ENCODE data around the gene REXO1. TPM values are rescaled to one million over a fixed set of nuclear protein-coding genes. Genes with fewer than 3 reads are reported as not detected.

Gene REXO1
- polyA plus RNA-seq, 2 of the 4 experiments (the other 2 are of a cell fraction), result 5.6 to 13.8 TPM

- DNase-seq (ENCODE audit: low read depth in 1 of 2, low spot score in 1 of 2) (no peak), ATAC-seq (no peak), FAIRE-seq (no peak)
- Histone ChIP-seq H3K27ac (no peak overlapping the region), H3K4me3 (no peak overlapping the region), H3K9me3 (no peaks in the 10 kb centered on the region), H3K4me1 (peaks cover 15% of the 10 kb centered on the region), H3K4me2 (no peak overlapping the region)
- TF ChIP-seq SREBF2 (IDR thresholded peaks at IDR 0.05) (no peak), HMGXB4 (CRISPR knock-in tag; IDR thresholded peaks at IDR 0.05; ENCODE audit: borderline replicate concordance) (no peak), MYC (IDR thresholded peaks at IDR 0.05; ENCODE audit: borderline replicate concordance, low read length) (no peak)
- CTCF ChIA-PET, result interaction anchor here (1.0 to 14.0 kb wide), 3 partner anchors 9 to 102 kb away, joined by 3 to 212 read pairs (median 32); no protein-coding TSS in a partner anchor
- POLR2A ChIA-PET, result no interaction called here
- 88% methylated on average over 4 of the region's 11 CpGs for WGBS (ENCODE audit: missing lambda C conversion rate)
Measured at GRCh38 chr19:1845642-1846041, 2.6 kb downstream of the REXO1 start.

DNA sequence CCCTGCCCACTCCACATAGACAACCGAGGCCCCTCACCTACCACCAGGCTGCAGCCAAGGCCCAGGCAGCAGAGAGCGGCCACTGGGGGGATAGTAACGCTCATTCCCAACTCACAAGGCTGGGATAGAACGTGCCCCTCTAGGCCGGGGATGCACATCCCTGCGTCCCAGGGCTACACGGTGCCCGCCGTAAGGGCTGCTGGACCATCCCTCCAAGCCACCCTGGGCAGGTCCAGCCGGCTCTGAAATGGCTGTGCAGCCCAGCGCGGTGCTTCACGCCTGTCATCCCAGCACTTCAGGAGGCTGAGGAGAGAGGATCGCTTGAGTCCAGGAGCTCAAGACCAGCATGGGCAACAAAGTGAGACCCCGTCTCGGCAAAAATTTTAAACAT is 3.2 kb downstream of the REXO1 start:
- ATAC-seq (no peak), DNase-seq (ENCODE audit: low read depth in 1 of 2, low spot score in 1 of 2) (no peak), FAIRE-seq (no peak)
- H3K4me3 ChIP-seq, result no peak overlapping the region
- ChIA-PET CTCF (interaction anchor here (3.3 to 14.0 kb wide), 2 partner anchors 8 to 20 kb away, joined by 32 to 212 read pairs; no protein-coding TSS in a partner anchor), POLR2A (no interaction called here)
- H3K4me1 ChIP-seq, result peaks cover 15% of the 10 kb centered on the region
- TF ChIP-seq RNF2 (IDR thresholded peaks at IDR 0.05; ENCODE audit: borderline replicate concordance, low read depth) (no peak), FOXS1 (CRISPR knock-in tag; IDR thresholded peaks at IDR 0.05) (no peak), FOSB (CRISPR knock-in tag; IDR thresholded peaks at IDR 0.05) (no peak), NFE2L2 (conservative IDR thresholded peaks at IDR 0.05; ENCODE audit: low read length) (no peak), TP53 (CRISPR knock-in tag; IDR thresholded peaks at IDR 0.05) (no peak), RCOR1 (IDR thresholded peaks at IDR 0.05; ENCODE audit: low read depth, low read length) (no peak), EHMT2 (IDR thresholded peaks at IDR 0.05; ENCODE audit: low read depth) (no peak), SMC3 (IDR thresholded peaks at IDR 0.05) (no peak), MAZ (IDR thresholded peaks at IDR 0.05; ENCODE audit: borderline replicate concordance, low read depth, low read length) (no peak), ESRRA (IDR thresholded peaks at IDR 0.05; ENCODE audit: borderline replicate concordance, low read length) (no peak), EHF (CRISPR knock-in tag; IDR thresholded peaks at IDR 0.05) (no peak), POLR2AphosphoS2 (conservative IDR thresholded peaks at IDR 0.05; ENCODE audit: low read length) (no peak), JUNB (IDR thresholded peaks at IDR 0.05) (no peak), ZNF302 (CRISPR knock-in tag; IDR thresholded peaks at IDR 0.05) (no peak)
- TF ChIP-seq, protein P1, sequence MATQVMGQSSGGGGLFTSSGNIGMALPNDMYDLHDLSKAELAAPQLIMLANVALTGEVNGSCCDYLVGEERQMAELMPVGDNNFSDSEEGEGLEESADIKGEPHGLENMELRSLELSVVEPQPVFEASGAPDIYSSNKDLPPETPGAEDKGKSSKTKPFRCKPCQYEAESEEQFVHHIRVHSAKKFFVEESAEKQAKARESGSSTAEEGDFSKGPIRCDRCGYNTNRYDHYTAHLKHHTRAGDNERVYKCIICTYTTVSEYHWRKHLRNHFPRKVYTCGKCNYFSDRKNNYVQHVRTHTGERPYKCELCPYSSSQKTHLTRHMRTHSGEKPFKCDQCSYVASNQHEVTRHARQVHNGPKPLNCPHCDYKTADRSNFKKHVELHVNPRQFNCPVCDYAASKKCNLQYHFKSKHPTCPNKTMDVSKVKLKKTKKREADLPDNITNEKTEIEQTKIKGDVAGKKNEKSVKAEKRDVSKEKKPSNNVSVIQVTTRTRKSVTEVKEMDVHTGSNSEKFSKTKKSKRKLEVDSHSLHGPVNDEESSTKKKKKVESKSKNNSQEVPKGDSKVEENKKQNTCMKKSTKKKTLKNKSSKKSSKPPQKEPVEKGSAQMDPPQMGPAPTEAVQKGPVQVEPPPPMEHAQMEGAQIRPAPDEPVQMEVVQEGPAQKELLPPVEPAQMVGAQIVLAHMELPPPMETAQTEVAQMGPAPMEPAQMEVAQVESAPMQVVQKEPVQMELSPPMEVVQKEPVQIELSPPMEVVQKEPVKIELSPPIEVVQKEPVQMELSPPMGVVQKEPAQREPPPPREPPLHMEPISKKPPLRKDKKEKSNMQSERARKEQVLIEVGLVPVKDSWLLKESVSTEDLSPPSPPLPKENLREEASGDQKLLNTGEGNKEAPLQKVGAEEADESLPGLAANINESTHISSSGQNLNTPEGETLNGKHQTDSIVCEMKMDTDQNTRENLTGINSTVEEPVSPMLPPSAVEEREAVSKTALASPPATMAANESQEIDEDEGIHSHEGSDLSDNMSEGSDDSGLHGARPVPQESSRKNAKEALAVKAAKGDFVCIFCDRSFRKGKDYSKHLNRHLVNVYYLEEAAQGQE (IDR thresholded peaks at IDR 0.05), result no peak
- TF ChIP-seq, protein P2, sequence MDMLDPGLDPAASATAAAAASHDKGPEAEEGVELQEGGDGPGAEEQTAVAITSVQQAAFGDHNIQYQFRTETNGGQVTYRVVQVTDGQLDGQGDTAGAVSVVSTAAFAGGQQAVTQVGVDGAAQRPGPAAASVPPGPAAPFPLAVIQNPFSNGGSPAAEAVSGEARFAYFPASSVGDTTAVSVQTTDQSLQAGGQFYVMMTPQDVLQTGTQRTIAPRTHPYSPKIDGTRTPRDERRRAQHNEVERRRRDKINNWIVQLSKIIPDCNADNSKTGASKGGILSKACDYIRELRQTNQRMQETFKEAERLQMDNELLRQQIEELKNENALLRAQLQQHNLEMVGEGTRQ (IDR thresholded peaks at IDR 0.05), result no peak
- H3K9me3 ChIP-seq, result no peaks in the 10 kb centered on the region
- no peak overlapping the region for H3K27ac ChIP-seq
- no peak overlapping the region for H3K4me2 ChIP-seq
- 89% methylated on average over 5 of the region's 16 CpGs for WGBS (ENCODE audit: missing lambda C conversion rate)

Measured in A549 (cell line).